Stimulated activated CD8-positive, alpha-beta memory T cell treated with anti-CD3 and anti-CD28 coated beads, Interleukin-2, amount 100 ng/mL, for 1 hour (primary cell): ENCODE results near the gene PDE10A.
"Not testable (repeated sequence)": the region's sequence is repeated elsewhere in the genome, so short reads cannot be mapped to it uniquely, and the experiment has no call there.

Experiments used
- DNase-seq, 2 donors: peaks; one replicate each; pipeline ENCODE4 v3.0.0-alpha.2; 2020; ENCODE audit warnings: low read depth in 2 of 2

Gene PDE10A

GRCh38 chr6:165469483-165469882 lies 193.6 kb downstream of the PDE10A start:
- no peak for DNase-seq

- DNase-seq: no peak
Observed at GRCh38 chr6:165468340-165469235, 194.5 kb downstream of the PDE10A start.

DNA sequence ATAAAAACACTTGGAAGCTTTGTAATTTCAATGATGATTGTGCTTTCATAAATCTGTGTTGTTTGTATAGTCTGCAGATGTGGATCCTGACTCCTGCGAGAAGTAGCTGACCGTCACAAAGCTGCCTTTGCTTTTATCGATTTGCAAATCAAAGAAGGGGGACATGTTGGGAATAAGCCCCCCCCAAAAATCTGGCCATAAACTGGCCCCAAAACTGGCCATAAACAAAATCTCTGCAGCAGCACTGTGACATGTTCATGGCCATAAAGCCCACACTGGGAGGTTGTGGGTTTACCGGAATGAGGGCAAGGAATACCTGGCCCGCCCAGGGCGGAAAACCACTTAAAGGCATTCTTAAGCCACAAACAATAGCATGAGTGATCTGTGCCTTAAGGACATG lies 199.5 kb downstream of the PDE10A start:
- not testable (repeated sequence) for DNase-seq

DNA sequence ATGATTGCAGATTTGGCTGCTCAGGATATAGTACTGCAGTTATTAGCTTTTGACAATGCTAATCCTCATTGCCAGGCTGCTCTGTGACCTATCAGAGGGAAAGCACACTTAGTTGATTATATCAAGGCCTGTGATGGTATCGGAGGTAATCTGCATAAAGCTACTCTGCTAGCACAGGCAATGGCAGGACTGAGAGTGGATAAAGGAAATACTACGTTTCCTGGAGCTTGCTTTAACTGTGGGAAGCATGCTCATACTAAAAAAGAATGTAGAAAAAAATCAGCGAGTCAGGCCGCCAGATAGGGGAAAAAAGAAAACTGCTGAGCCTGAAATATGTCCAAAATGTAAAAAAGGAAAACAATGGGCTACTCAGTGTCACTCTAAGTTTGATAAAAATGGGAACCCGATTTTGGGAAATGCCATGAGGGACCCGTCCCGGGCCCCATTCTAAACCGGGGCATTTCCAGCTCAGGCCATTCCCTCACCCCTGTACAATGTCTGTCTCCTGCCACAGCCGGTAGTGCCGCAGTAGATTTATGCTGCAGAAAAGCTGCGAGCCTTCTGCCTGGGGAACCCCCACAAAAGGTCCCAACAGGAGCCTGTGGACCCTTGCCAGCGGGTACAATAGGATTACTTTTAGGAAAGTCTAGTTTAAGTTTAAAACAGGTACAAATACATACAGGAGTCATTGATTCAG lies 203.3 kb downstream of the PDE10A start:
- DNase-seq: not testable (repeated sequence)

GRCh38 chr6:165458134-165458533 lies 204.9 kb downstream of the PDE10A start:
- no peak for DNase-seq

DNA sequence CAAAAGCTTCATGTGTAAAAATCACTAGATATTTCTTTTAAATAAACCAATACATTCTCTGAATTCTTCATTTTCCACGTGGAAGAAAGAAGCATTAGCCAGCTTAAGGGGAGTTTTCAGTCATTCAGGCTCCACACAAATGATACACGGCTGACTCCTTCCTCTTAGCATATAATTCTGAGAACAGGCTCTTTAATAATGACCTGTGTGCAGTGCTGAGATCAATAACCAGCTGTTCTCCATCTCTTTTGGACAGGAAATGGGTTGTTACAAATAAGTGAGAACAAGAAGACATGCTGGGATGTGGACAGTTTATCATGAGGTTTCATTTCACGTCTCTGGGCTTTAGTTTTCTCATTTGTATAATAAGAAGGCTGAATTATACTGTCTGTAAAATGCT lies 206.8 kb downstream of the PDE10A start:
- no peak for DNase-seq

DNA sequence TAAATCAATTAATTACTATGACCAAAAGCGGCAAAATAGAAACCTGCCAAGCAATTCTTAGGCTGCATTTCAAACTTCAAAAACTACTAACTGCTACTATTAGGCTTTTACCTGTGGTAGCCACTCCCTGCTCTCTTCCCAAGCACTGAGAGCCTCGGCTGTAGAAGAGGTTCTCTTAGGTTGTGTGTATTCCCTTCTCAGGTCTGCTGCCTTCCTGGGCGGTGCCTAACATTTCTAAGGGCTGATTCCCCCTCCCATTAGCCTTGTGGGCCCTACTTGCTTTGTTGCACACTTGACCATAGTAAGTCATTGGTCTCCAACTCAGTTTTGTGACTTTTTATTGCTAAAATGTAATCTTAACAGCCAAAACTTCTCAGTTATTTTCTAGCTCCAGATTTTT lies 207.6 kb downstream of the PDE10A start:
- DNase-seq: no peak

GRCh38 chr6:165453395-165453794 lies 209.6 kb downstream of the PDE10A start:
- DNase-seq: no peak

DNA sequence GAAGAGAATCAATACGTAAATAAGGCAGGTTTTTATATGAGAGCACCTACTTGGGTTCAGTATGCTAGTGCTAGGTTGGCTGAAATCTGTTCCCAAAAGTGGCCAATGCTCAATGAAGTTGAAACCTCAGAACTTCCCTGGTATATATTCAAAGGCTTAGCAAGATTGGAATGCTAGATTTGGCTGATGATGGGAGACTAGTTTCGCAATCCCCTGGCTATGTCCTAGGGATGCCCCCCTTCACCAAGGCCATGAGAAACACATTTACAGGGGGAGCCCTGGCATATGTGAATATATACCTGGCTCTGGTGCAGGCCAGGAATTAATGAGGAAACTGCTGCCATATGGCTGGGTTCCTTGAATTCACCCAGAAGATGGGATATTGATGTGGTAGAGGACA lies 211.2 kb downstream of the PDE10A start:
- no peak for DNase-seq

GRCh38 chr6:165448210-165448609 lies 214.8 kb downstream of the PDE10A start:
- no peak for DNase-seq

DNA sequence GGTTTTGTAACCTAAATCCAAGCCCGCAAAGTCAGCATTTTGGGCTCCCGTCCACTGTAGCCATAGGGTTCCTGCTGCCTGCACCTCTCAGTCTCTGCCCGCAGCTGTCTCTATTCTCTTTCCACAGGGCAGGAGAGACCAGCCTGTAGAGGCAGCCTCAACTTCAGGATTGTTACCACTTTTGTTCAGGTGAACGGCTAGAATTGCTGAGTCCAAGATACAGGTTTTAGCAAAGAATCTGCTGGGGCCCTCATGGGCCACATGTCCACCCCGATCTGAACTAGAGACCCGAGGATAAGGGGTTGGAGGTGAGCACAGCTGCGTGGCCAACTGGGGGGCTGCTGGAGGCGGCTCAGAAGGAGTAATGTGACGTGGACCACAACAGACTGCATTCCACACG lies 215.9 kb downstream of the PDE10A start:
- no peak for DNase-seq

DNA sequence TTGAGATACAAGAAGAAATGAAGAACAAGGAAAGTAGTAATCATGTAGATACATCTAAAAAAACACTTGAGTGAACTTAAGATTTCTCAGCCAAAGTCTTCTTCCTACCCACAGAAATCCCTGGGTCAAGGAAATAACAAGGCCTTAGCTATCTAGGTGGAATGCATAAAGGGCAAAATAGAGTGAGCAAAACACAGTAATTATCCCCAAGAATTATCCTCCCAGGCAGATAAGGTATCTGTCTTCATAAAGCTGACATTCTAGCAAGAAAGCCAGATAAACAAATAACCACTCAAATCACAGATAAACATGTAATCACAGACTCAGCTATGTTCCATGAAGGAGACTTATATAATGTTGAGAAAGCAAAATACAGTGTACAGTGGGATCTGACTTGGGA lies 216.7 kb downstream of the PDE10A start:
- no peak for DNase-seq

DNA sequence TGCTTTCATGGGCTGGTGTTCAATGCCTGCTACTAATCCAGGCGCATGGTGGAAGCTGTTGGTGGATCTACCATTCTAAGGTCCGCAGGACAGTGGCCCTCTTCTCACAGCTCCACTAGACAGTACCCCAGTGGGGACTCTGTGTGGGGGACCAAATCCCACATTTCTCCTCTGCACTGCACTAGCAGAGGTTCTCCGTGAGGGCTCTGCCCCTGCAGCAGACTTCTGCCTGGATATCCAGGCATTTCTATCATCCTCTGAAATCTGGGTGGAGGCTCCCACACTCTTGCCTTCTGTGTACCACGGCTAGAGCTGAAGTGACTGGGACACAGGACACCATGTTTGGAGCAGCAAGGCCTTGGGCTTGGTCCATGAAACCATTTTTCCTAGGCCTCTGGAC lies 219.6 kb downstream of the PDE10A start:
- no peak for DNase-seq

- DNase-seq: no peak
Observed at GRCh38 chr6:165441181-165441580, 221.9 kb downstream of the PDE10A start.

- no peak for DNase-seq
Observed at GRCh38 chr6:165439928-165440554, 223.0 kb downstream of the PDE10A start.

DNA sequence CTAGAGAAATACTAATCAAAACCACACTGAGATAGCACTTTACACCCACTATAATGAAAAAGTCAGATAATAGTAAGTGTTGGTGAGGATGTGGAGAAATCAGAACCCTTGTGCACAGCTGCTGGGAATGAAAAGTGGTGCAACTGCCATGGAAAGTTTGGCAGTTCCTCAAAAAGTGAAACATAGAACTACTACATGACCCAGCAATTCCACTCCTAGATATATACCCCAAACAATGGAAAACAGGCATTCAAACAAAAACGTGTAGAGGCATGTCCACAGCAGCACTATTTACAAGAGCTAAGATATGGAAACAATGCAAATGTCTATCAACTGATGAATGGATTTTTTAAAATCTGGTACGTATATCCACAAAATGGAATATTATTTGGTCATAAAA lies 236.1 kb downstream of the PDE10A start:
- DNase-seq: no peak

- DNase-seq: no peak
Observed at GRCh38 chr6:165422192-165422591, 240.8 kb downstream of the PDE10A start.

DNA sequence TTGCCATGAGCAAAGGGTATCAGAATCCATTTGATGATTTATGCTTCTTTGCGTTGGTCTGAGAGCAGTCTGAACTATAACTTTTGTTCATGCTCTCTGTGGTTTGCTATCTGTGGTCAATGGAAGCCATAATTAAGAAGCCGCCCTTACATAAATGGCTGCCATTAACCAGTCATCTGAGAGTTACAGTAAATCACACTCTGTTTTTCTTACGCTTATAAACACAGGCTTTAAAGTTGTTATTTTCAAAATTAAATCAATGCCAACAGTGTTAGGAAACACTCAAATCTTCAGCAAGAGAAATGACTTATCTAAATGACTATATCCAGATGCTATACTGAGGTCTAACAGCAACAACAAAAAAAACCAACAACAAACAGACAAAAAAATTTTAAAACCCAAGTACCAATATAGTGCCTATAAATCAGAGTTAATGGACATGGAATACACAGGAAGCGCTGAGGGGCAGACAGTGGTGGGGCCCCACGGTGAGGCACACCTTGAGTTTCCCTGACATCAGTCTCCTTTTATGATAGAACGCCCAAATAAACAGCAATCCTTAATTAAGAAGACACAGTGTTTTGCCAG lies 245.7 kb downstream of the PDE10A start:
- DNase-seq: no peak

DNA sequence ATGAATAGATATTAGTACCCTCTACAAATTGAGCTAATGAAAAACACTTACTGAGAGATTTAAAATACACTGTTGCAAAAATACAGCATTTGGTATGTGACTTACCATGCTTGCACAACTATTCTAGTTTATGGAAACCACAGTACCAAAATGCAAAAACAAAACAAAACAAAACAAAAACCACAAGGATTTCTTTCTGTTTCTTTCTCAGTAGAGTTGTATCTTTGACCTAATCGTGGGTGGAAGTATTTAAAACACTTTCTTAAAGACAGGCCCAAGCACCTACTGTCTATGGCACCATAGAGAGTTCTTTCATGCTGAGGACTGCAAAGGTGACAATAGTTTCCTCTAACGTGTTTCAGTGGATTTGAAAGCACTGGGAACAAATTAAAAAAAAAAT lies 258.3 kb downstream of the PDE10A start:
- no peak for DNase-seq

DNA sequence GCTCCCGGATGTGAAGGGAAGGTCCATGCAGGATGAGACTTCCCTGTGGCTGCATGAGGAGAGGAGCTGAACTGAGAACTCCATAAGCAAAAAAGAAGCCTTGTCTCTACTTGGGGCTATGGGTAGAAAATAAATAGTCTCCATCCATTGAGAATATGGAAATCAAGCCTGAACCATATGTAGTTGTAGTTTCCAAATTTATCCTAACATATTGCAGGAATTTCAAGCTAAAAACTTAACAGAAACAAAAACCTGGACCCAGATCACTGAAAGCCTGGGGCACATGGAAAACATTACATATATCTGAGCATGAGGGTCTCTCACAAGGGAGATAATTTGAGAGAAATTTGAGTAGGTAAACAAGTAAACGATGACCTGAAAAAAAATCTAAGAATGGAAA lies 258.7 kb downstream of the PDE10A start:
- no peak for DNase-seq

- DNase-seq: no peak
Observed at GRCh38 chr6:165403006-165403595, 259.9 kb downstream of the PDE10A start.

GRCh38 chr6:165401092-165401491 lies 261.9 kb downstream of the PDE10A start:
- no peak for DNase-seq
